Stimulated activated CD4-positive, alpha-beta T cell treated with anti-CD3 and anti-CD28 coated beads, Interleukin-4, amount 100 ng/mL, for 48 hours (primary cell): ENCODE results near the gene IL12A.

Source experiments
- DNase-seq, 2 donors: peaks; one replicate each; pipeline ENCODE4 v3.0.0-alpha.2; 2020; ENCODE audit warnings: low read depth in 2 of 2

IL12A gene

GRCh38 chr3:160027541-160028195 lies 39.0 kb downstream of the IL12A start:
- DNase-seq = no peak

- no peak for DNase-seq
Measured at GRCh38 chr3:160035757-160036156, 47.1 kb downstream of the IL12A start.

DNA sequence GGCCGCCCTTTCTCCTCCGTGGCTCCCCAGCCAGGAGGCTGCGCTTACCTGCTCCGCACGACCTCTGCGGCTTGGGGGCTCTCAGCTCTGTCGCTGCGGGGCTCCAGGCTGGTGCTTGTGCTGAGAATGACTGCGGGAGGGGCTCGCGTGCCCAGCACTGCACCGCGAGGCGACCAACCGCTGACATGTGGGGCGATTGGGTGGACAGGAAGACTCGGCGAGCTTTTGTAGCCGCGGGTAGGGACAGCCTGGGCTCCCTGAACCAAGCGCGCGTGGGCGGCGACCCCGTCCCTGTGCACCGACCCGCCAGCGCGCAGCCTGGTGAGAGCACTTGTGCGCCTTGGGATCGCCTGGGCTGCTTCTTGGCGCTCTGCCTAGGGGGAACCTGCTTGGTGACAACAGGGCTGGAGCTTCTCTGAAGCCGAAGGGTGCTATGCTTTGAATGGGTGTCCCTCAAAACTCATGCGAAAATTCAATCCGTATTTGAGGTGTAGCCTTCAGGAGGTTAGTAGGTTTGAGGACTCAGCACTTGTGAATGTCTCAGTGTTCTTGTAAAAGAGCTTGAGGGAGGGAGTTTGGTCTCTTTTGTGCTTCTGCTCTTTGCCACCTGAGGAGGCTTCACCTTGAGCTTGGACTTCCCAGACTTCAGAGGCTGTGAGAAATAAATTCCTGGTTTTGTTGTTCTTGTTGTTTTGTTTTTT lies 50.4 kb downstream of the IL12A start:
- no peak for DNase-seq

DNA sequence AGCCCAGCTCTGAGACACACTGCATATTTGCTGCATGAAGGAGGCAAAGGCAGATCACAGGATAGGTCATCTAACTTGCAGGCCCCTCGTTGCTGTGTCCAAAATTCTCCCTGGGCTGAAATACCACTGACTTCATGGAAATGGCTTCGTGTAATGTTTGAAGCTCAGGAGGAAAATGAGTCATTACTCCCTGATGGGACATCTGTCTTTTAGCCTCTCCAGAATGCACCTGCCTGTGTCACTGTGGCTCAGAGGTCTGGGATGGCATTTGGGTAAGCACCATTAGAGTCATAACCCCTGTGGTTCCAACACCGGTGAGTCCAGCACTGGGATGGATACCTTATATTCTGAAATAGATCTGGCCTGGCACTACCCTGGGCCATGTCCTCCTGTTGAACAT lies 51.5 kb downstream of the IL12A start:
- no peak for DNase-seq

DNA sequence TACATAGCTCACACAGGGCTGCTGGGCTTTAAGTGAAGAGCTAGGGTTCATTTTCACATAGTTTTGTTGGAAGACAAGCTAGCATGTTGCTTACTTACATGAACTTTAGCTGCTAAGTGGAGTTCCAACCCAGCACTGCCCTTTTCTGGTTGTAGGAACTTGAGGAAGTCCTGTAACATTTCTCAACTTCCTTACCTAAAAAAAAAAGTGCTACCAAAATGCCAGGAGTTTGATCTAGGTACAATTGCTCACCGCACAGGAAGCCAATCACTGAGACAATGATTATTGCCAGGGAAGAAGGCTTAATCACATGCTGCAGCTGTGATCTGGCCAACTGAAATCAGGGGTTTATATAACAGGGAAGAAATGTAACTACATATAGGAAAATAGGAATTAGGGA lies 52.8 kb downstream of the IL12A start:
- no peak for DNase-seq

DNA sequence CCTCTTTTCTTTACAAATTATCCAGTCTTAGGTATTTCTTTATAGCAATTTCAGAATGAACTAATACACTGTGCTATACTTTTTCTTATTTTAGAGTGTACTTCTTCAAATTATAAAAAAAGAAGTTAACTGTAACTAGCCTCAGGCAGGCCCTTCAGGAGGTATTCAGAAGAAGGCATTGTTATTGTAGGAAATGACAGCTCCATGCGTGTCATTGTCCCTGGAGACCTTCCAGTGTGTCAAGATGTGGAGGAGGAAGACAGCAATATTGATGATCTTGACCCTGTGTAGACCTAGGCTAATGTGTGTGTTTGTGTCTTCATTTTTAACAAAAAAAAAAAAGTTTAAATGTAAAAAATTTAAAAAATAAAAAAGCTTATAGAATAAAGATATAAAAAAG lies 55.5 kb downstream of the IL12A start:
- no peak for DNase-seq
